GM12801 (cell line): ENCODE measurements around the gene RASL10B.

Experiments used
- TF ChIP-seq, protein P1 (sequence below): IDR thresholded peaks from one replicate; pipeline ENCODE4 v1.5.1; 2011; ENCODE audit warnings: control low read depth; ENCODE audit not compliant: insufficient read length; ENCODE audit errors: extremely low read depth

The RASL10B gene

DNA sequence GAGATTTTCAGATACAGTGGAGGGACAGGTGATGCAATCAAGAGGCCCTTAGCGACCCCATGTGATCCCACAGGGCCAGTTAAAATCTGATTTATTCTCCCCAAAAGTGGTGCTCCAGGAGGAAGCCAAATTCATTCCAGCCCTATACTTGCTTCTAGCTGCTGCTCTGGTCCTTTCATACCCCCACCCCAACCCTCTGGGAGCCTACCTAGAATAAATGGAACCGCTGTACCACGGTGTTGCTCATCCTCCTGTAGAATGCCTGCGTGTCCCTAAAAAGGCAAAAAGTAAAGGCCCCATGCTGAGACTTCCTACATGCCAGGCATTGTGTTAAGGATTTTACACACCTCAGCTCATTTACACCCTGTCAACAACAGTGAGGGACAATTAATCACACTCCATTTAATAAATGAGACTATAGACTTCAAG is 2.0 kb upstream of the RASL10B start:
- TF ChIP-seq, protein P1, sequence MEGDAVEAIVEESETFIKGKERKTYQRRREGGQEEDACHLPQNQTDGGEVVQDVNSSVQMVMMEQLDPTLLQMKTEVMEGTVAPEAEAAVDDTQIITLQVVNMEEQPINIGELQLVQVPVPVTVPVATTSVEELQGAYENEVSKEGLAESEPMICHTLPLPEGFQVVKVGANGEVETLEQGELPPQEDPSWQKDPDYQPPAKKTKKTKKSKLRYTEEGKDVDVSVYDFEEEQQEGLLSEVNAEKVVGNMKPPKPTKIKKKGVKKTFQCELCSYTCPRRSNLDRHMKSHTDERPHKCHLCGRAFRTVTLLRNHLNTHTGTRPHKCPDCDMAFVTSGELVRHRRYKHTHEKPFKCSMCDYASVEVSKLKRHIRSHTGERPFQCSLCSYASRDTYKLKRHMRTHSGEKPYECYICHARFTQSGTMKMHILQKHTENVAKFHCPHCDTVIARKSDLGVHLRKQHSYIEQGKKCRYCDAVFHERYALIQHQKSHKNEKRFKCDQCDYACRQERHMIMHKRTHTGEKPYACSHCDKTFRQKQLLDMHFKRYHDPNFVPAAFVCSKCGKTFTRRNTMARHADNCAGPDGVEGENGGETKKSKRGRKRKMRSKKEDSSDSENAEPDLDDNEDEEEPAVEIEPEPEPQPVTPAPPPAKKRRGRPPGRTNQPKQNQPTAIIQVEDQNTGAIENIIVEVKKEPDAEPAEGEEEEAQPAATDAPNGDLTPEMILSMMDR: no peak

DNA sequence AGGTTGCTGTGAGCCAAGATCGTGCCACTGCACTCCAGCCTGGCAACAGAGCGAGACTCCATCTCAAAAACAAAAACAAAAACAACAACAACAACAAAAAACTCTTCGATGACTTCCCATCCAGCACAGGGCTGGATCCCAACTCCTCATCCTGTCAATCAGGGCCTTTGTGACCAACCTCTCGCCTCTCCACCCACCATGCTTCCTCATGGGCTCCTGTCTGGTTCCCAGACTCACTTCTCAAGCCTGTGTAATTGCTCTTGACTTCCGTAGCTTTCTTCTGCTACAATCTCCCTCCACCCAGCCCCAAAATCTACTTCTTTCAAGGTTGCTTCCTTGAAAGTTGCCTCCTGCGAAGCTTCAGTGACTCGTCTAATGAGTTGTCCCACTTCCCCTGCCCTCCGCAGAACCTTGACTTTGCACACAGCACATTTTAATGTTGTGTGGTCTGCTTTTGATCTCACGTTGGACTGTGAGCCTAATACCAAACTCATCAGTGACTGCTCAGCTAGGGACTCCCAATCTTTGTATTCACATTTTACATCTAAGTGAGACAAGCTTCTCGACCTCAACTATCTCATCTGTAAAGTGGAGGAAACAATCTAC is 936 bp upstream of the RASL10B start:
- TF ChIP-seq, protein P1: no peak

DNA sequence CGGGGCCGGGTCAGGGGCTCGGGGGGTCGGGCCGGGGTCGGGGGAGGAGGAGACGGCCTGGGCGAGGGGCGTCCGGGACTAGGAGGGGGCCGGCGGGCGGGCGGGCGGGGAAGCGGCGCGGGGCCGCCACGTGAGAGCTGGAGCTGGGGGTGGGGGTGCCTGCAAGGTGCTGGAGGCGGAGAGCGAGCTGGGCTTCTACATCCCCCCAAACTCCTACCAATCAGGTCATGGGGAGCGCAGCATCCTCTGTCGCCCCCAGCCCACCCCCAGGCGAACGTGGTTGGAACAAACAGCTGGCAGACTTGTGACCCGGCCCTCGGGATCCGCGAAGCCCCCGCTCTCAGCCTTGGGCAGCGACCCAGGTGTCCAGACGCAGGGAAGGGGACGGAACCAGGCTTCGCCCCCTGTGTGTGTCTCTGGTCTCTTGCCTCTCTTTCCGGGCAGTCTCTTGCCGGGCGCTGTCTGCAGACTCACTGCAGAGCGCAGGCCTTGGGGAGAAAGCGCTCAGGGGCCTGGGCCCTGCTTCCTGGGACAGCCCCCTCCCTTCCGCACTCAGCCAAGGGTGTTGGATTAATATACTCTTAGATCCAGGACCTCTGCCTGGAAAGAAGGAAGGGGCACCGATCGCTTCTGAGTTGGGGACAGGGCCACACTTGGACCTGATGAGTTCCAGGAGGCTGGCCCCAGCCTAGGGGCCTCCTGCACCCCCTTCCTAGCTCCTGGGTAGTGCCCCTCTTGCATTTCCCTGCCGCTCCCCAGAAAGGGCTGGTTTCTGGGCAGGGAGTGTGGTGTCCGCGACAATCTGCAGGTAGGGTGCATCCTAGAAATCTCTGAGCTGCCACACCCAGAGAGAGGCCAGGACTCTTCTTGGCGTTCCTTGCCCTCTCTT is 722 bp downstream of the RASL10B start:
- TF ChIP-seq, protein P1: no peak

DNA sequence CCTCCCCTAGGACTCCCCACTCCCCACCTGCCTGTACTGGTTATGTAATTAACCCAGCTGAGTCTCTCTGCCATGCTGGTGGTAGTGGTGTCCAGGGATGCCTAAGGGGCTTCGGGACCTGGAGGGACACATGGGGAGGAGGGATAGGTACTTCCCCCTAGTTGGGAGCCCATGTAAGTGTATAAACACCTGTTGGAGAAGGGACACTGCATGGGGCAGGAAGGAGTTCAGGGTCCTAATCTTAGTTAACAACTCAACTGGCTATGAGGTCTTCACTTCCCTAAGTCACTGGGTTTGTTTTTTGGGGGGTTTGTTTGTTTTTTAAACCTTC is 1.3 kb downstream of the RASL10B start:
- TF ChIP-seq, protein P1: no peak

DNA sequence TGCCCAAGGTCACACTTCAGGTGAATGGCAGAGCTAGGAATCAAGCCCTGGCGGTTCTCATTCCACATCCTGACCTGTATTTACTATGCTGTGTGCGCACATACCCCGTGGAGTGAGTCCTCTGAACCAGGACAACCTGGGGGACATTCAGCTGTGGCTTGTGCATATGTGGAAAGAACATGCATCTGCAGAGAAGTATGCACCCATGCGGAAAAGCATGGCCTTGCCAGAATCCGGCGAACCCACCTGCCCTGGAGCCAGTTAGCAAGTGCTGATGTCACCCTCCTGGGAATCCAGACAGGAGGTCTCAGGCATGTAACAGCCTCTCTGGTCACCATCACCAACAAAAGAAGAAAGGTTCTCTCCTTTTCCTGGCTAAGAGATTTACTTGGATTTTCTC is 1.9 kb downstream of the RASL10B start:
- TF ChIP-seq, protein P1: no peak

DNA sequence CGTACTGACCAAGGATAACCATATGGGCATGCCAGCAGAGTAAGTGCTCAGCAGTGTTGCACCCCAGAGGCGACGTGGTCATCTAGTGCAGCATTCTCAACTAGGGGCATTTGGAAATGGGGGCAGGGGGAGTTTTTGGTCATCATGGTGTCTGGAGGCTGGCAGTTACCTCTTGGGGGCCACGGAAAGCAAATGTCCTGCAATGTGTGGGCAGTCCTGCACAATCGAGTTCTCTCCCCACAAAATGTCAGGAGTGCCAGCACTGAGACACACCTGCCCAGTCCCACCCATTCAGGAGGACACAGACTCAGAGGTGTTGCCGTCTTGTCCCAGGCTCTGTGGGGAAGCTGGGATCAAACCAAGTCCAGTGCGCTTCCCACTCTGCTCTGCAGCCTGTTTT is 3.0 kb downstream of the RASL10B start:
- TF ChIP-seq, protein P1: no peak

DNA sequence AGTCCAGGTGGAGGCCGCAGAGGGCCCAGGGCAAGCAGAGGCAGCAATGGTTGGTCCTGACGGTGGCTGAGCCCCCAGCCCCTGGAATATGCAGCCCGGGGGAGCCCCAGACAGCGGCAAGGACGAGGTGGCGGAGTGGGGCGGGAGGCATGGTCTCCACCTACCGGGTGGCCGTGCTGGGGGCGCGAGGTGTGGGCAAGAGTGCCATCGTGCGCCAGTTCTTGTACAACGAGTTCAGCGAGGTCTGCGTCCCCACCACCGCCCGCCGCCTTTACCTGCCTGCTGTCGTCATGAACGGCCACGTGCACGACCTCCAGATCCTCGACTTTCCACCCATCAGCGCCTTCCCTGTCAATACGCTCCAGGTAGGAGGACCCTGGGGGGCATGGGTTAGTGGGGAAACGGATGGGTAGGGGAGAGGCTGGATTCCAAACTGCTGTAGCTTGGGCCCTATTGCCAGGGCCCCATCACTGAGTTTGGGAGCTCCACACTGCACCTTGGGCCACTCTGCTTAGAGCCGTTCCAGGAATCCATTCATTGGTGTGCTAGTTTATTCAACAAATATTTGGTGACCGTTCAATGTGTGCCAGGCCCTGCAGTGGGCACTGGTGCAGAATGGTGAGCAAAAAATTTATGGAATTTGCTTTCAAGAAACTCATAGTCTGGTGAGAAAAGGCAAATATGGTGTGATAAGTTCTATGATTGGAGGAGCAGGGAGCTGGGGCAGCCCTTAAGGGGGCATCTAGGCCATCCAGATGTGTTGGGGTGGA is 3.8 kb downstream of the RASL10B start:
- TF ChIP-seq, protein P1: no peak
